HG03354 (cell line): ENCODE results near the gene PNKD.

Source experiments
- ATAC-seq: cut with Tn5 transposase; IDR thresholded peaks from one replicate; pipeline ENCODE4 v1.9.1; 2021; ENCODE audit warnings: mild to moderate bottlenecking; ENCODE audit not compliant: unreplicated experiment, poor library complexity, severe bottlenecking

The PNKD gene

GRCh38 chr2:218256612-218257350 is 13.5 kb upstream of the PNKD start:
- ATAC-seq, result no peak

GRCh38 chr2:218257390-218257981 is 12.8 kb upstream of the PNKD start:
- ATAC-seq, result peak; percentile 88

GRCh38 chr2:218259099-218259961 is 11.0 kb upstream of the PNKD start:
- no peak for ATAC-seq

GRCh38 chr2:218260166-218260565 is 10.2 kb upstream of the PNKD start:
- no peak for ATAC-seq

- no peak for ATAC-seq
Measured at GRCh38 chr2:218260742-218261422, 9.4 kb upstream of the PNKD start, which contains the start of gene GPBAR1. Gene GPBAR1 (plus strand): TSS chr2:218261015. CDS start chr2:218262725, 1,710 bp downstream.

- ATAC-seq, result no peak
Measured at GRCh38 chr2:218261423-218262236, 8.7 kb upstream of the PNKD start.

GRCh38 chr2:218262237-218262600 is 8.1 kb upstream of the PNKD start:
- ATAC-seq, result no peak

GRCh38 chr2:218262631-218263586 is 7.4 kb upstream of the PNKD start:
- no peak for ATAC-seq

- ATAC-seq, result no peak
Measured at GRCh38 chr2:218263817-218264641, 6.3 kb upstream of the PNKD start.

- no peak for ATAC-seq
Measured at GRCh38 chr2:218264773-218265561, 5.4 kb upstream of the PNKD start.

GRCh38 chr2:218265626-218266025 is 4.7 kb upstream of the PNKD start:
- no peak for ATAC-seq

GRCh38 chr2:218266316-218266979 is 3.9 kb upstream of the PNKD start:
- no peak for ATAC-seq

GRCh38 chr2:218267259-218267658 is 3.1 kb upstream of the PNKD start:
- ATAC-seq, result no peak

- ATAC-seq, result no peak
Measured at GRCh38 chr2:218270721-218271486, 585 bp downstream of the PNKD start.

GRCh38 chr2:218271487-218271797 is 1.1 kb downstream of the PNKD start:
- ATAC-seq, result no peak
